ENCODE results near the gene UTS2B.

Gene UTS2B

GRCh38 chr3:191298846-191299245 lies 31.5 kb downstream of the UTS2B start:
- TF ChIP-seq CTCF (IDR thresholded peaks at IDR 0.05; ENCODE audit: low read depth, low read length): no peak
- DNase-seq (ENCODE audit: extremely low read depth, low read depth): no peak

DNA sequence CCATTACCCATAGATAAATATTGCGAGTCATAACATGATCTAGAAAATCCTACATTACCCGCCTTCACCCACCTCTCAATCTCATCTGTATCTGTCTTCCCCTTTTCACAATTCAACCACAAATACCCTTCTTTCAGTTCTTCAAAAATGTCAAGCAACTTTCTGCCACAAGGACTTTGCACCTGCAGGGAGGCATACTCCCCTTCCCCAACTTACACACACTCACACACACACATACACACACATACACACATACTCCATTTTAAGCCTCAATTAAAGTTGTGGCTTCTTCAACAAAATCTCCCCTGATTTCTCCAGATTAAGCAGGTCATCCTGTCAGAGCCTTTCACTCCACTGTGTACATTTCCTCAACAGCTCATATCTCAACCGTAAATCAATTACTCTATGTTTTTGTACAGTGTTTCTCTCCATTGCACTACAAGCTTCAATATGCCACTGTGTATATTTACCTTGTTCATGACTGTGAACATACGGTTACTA lies 34.2 kb downstream of the UTS2B start:
- TF ChIP-seq CTCF (IDR thresholded peaks at IDR 0.05; ENCODE audit: low read depth, low read length): no peak
- no peak for DNase-seq (ENCODE audit: extremely low read depth, low read depth)

DNA sequence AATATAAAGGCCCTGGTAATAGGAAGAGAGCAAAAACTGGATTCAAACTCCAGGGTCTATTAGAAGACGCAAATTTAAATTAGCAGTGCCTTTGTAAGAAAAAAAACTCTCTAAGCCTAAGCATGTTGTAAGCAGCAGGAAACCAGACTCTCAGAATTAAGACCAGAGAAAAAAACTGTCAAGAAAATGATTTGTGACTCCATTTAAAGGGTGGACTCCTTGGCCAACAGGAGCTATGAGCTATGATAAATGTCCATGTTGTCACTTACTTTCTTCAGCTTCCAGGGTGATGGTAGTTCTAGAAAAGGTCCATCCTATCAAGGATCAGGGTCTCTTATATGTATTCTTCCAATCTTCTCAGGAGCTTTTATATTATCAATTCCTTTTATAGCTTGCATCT lies 36.0 kb downstream of the UTS2B start:
- no peak for TF ChIP-seq CTCF (IDR thresholded peaks at IDR 0.05; ENCODE audit: low read depth, low read length)
- DNase-seq (ENCODE audit: extremely low read depth, low read depth): no peak

GRCh38 chr3:191292243-191293015 lies 37.9 kb downstream of the UTS2B start:
- no peak for DNase-seq (ENCODE audit: extremely low read depth, low read depth)
- no peak for TF ChIP-seq CTCF (IDR thresholded peaks at IDR 0.05; ENCODE audit: low read depth, low read length)

GRCh38 chr3:191290311-191291025 lies 39.9 kb downstream of the UTS2B start:
- DNase-seq (ENCODE audit: extremely low read depth, low read depth): no peak
- TF ChIP-seq CTCF (IDR thresholded peaks at IDR 0.05; ENCODE audit: low read depth, low read length): no peak

- no peak for TF ChIP-seq CTCF (IDR thresholded peaks at IDR 0.05; ENCODE audit: low read depth, low read length)
- DNase-seq (ENCODE audit: extremely low read depth, low read depth): no peak
Measured at GRCh38 chr3:191283400-191283799, 46.9 kb downstream of the UTS2B start.
